Renal cortical epithelial cell (primary cell): ENCODE data around the gene DNAJC15. TPM values are rescaled to one million over a fixed set of nuclear protein-coding genes. Genes with fewer than 3 reads are reported as not detected.

Experiments used
- DNase-seq: peaks from one replicate; pipeline ENCODE4 v3.0.0-alpha.2; 2011; ENCODE audit warnings: low read depth
- total RNA-seq: library from RNA; depleted of rRNA; stranded (reverse); fragments of >200 nt; gene quantifications from 2 replicates; pipeline ENCODE4 v1.2.3, GENCODE V29; 2014

Gene DNAJC15
- total RNA-seq, 1 donor from 2014 or later, result 23.7 TPM

GRCh38 chr13:43126420-43126819 lies 103.0 kb downstream of the DNAJC15 start:
- DNase-seq, result no peak

GRCh38 chr13:43127103-43127798 lies 103.9 kb downstream of the DNAJC15 start:
- DNase-seq, result no peak

GRCh38 chr13:43127827-43128226 lies 104.4 kb downstream of the DNAJC15 start:
- no peak for DNase-seq

DNA sequence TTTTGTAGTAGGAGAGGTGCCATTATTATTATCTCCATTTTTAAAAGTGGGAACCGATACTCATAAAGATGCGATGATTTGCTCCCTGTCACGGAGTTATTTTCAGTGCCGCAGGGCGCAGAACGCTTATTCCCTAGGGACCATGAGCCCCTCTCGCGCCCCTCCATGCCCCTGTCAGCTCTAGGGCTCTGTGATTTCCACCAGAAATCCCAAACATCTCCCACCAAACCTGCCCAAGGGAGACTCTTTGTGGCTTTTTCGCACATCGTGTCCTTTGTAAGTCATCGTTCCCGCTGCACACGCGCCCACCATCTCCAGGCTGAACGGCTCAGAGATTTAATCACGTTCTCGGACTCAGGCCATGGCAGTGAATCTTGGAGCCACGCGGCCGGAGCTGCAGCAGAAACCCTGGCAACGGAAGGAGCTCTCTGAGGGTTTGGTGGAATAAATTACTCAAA lies 105.1 kb downstream of the DNAJC15 start:
- DNase-seq, result no peak

DNA sequence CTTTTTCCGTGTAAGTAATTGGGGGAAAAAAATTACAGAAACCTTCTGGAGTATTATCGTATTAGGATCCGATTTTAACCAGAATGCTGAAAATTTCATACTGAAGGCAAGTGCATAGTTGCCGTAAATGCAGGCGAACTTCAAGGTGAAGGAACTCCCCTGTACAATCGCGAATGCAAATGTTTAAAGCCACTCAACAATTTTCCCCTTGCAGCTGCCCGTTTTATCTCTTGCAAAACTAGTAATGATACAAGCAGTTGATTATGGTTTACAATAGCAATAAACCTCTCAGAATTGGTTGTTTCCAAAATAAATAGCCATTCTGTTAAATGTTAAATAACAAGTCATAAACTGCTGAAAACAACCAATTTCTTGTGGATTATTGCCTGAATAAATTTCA lies 105.7 kb downstream of the DNAJC15 start:
- DNase-seq, result no peak

DNA sequence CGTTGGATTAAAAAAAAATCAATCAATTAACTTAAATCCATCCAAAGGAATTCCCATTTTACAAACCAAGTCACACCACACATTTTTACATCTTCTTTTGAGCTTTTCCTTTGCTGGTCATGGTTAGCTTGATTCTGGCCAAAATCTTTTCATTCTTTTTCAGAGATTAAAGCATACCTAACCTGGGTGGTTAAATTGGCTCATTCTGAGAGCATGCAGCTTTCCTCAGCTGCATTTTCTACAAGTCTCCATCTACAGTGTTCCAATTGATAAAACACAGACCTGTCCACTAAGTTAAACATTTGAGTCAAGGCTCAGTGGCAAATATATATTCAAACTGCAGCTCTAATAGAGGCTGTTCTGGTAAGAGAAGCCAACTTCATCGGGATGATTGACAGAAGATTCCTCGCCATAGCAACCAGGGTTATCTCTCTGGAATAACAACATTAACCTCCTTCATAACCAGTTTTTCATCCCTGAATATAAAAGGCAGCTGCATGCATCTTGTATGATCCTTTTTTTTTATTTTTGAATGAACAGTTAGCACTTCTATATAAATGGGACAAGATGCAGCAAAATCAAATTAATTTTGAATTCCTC lies 106.2 kb downstream of the DNAJC15 start:
- no peak for DNase-seq

DNA sequence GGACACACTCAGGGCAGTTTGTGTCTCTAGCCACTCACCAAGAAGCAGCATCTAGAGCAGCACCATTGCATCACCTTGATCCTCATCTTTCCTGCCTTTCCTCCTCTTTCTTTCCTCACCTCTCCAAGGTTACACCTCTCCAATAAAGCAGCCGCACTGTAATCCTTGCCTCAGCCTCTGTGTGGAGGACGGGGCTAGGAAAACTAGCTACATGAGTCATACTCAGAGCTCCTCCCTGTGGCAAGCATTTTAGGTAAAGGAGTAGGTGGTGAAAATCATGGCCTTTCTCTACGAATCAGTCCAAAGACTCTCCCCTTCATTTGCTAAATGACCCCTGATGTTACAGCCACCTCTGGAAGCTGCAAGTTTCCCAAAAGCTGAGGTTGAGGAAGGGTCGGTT lies 108.9 kb downstream of the DNAJC15 start:
- DNase-seq, result peak; percentile 73

- DNase-seq, result no peak
These were observed 109.5 kb downstream of the DNAJC15 start for GRCh38 chr13:43132911-43133310.

- no peak for DNase-seq
These were observed 110.4 kb downstream of the DNAJC15 start for GRCh38 chr13:43133792-43134191.

DNA sequence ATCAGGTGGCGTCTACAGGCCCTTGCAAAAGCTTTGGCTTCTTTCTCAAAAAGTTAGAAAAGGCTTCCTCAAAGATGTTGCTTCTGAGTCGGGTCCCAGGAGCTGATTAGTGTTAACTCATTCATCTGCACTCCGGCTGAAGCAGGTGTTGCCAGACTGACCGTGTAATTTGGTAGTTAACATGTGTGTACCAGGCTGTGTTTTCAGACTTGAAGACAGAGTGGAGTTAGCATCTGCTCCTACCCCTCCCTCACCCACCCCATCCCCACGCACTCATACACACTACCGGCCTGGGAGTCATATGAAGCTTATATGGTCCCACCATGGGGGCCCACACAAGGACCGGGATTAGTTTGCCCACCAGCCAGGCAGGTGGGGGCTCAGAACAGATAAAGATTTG lies 111.5 kb downstream of the DNAJC15 start:
- DNase-seq, result no peak

DNA sequence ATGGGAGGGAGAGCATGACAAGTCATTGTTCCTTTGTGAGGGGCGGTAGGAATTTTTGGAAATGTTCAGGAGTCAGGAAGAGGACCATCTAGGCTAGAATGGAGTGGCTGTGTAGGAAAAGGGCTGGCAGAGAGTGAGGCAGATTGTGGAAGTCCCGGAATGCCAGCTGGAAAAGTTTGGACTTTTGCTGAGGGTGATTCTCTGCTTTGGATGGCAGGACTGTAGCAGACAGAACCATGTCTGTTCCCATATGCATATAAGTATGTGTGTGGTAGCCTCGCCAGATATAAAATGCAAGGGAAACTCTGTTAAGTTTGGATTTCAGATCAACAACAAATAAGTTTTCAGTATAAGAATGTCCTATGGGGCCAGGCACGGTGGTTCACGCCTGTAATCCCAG lies 112.1 kb downstream of the DNAJC15 start:
- DNase-seq, result no peak

GRCh38 chr13:43136920-43137575 lies 113.7 kb downstream of the DNAJC15 start:
- DNase-seq, result no peak

- DNase-seq, result no peak
These were observed 115.8 kb downstream of the DNAJC15 start for GRCh38 chr13:43139211-43139610.

DNA sequence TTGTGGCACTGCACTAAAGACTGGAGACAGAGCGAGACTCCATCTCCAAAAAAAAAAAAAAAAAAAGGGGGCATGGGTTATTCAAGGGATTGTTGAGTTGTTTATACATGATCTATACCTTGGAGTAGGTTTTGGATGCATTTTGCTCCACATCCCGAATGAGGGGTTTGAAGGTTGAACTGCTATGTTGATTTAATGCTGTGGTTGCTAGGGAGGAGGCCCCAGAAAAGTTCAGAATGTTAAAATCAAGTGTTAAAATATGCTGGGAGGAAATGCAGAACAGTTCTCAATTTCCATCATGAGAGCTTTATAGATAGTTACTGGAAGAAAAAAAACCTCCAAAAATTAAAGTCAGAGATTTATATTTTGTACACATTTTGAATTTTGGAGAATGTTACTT lies 116.5 kb downstream of the DNAJC15 start:
- no peak for DNase-seq

GRCh38 chr13:43140985-43141384 lies 117.6 kb downstream of the DNAJC15 start:
- no peak for DNase-seq

DNA sequence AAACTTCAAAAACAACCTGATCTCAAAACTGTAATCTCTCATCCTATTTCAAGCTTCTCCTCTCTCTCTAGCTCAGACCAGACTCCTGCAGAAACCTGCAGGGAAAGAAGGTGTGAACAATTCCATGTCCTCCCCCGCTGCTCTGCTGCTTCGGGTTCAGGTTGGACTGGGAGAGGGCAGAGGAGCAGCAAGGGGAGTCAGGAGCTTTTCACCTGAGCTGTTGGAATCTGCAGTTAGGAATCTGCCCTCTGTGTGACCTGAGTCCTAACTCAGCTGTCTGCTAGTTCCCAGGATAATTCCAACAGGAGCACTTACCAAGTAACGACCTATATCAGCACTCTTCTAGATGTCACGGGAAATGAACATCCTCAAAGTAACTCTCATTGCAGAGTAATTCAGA lies 118.3 kb downstream of the DNAJC15 start:
- no peak for DNase-seq

DNA sequence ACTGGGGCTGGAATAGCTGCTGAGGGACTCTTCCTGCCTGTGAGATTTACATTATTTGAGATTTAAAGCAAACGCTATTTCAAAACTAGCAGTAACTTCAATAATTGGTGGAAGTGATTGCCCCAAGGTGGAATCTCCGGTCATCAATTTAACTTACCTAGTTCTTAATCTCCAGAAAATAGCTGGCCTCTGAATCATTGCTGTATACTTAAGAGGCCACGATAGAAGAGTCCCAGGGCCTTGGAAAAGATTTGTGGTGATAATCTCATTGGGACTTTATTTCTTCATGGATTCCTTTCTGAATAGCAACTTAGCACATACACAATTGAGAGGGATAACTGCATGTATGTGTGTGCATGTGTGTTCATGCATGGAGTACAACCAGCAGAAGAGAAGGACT lies 120.2 kb downstream of the DNAJC15 start:
- peak; percentile 25 for DNase-seq

DNA sequence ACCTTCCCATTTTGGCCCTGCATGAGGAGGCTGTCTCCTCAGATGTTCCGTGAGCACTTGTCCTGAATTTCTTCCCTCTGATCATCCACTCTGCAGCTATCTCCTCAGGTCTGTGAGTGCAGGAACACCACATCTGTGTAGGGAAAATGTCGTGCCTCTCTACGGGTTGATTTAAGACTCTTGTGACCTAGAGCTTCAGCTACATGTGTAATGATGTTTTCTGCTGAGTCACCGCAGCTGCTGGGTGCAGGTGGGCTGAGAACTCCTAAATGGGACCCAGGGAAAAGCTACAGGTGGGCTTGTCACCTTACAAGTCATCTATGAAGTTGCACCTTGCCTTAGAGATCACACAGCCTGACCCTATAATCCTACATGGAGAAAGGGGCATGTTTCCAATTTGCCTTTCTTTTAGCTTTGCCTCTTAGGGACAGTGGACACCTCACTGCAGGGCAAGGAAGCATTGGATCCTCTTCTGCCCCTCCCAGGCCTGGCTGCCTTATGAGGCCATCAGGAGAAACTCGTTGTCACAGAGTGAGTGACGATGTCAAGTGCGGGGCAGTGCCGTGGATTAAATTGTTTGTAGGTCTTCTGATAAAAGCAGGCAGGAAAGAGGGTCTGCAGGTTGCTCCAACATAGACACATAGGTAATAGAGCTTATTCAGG lies 122.3 kb downstream of the DNAJC15 start:
- DNase-seq, result no peak

DNA sequence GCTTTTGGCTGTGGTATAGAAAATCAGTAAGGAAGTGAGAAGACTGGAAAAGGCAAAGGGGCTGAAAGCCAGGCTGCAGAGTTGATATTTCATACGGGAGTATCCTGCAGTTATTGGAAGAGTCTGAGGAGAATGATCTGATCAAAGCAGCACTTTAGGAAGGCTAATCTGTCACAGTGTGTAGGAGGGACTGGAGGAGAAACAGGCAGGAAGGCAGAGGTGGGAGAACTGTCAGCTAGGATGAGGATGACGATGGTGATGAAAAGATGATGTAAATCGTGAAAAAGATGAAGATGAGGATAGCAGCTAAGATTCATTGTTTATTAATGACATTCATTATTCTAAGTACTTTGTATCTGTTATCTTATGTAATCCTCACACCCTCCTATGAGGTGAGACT lies 123.0 kb downstream of the DNAJC15 start:
- DNase-seq, result no peak

DNA sequence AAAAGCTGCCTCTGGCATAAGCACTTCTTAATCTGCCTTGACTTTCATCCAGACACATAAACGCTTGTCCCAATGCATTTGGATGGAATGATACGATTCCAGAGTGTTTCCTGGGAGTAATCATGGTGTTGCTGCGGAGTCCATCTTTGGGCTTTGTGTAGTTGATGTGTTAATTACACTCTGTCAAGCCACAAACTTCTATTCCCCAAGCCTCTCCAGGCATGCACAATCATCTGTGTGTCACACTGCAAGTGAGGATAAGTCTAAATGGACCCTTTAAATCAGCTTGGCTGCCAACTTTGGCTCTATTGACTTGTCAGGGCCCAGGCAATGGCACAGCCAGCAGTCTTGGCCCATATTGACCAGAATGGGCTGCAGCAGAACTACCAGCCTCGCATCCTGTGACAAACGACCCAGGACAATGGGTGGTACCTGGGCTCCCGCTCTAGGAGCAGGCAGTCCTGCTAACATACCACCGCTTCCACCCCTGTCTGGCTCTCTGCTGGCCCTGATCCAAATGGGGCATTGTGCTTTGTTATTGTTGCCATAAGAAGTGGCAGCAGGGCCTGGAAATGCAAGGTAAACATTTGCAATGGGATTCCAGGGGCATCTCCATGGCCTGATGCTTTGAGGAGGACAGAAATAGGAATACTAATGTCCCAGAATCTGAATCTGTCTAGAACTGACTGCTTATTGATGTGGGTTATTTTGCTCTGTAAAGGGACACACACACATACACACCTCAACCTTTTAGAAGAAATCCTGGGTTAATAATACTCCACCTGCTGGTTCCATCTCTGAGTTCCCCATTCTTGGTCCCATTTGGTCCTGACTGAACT lies 127.2 kb downstream of the DNAJC15 start:
- no peak for DNase-seq

GRCh38 chr13:43153436-43154090 lies 130.2 kb downstream of the DNAJC15 start:
- DNase-seq, result peak; percentile 92
